ENCODE measurements around the gene PIEZO2. TPM values are rescaled to one million over a fixed set of nuclear protein-coding genes. Genes with fewer than 3 reads are reported as not detected.

Gene PIEZO2
- total and polyA plus RNA-seq, 2 donors (not counting 1 experiment from before 2014, with no cell fraction given), result not detected

DNA sequence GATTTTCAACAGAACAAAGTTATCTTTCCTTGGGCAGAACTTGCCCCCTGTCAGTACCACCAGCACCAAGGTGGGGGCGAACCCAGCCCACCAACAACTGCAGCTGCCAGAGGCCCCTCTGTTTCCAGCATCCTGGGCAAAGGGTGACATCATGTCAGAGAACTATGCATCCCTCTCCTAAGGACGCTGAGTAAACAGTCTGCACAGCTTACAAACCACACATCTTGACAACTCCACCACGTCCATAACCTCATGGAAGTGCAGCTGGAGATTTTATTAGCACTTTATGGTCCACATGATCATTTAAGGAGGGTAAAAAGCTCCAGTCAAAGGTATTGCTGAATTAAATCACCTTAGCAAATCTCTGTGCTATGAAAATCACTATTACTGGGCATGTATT lies 40.4 kb downstream of the PIEZO2 start:
- CTCF ChIA-PET, result no interaction called here

DNA sequence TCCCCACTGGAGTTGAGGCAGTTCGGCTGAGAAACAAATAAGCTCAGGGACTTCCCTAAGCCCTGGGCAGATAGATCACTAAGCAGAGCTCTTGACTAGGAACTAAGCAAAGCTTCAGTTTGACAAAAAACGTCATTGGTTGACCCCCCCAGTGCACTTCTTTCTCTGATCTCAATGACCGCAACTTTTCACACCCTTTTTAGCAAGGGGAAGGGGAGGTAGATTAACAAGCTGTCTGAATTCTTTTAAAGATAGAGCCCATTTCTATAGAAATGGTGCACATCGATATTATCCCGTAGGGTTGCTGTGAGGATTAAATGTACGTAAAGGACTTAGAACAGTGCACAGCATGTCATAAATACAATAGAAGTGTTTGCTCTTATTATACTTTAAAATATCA lies 42.5 kb downstream of the PIEZO2 start:
- no peak overlapping the region for H3K4me3 Mint-ChIP-seq
- H3K9me3 ChIP-seq (ENCODE audit: control extremely low read depth in 1 of 3, control insufficient read depth in 2 of 3, insufficient read depth in 1 of 3, low read length in 2 of 3), result peaks cover 0 to 12% (median 0%) of the 10 kb centered on the region in 3 donors
- no peak for TF ChIP-seq EZH2 (IDR thresholded peaks at IDR 0.05; ENCODE audit: borderline replicate concordance, insufficient read depth, low read depth, low read length, poor library complexity, severe bottlenecking)
- TF ChIP-seq, protein P1, sequence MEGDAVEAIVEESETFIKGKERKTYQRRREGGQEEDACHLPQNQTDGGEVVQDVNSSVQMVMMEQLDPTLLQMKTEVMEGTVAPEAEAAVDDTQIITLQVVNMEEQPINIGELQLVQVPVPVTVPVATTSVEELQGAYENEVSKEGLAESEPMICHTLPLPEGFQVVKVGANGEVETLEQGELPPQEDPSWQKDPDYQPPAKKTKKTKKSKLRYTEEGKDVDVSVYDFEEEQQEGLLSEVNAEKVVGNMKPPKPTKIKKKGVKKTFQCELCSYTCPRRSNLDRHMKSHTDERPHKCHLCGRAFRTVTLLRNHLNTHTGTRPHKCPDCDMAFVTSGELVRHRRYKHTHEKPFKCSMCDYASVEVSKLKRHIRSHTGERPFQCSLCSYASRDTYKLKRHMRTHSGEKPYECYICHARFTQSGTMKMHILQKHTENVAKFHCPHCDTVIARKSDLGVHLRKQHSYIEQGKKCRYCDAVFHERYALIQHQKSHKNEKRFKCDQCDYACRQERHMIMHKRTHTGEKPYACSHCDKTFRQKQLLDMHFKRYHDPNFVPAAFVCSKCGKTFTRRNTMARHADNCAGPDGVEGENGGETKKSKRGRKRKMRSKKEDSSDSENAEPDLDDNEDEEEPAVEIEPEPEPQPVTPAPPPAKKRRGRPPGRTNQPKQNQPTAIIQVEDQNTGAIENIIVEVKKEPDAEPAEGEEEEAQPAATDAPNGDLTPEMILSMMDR (IDR thresholded peaks at IDR 0.05), result no peak
- no peak overlapping the region for H3K4me3 ChIP-seq (ENCODE audit: control extremely low read depth in 1 of 5, extremely low read depth in 1 of 5, insufficient read depth in 1 of 5, low read depth in 2 of 5, low read length in 4 of 5)
- H3K79me2 ChIP-seq (ENCODE audit: control insufficient read depth, insufficient read depth, low read length), result no peaks in the 10 kb centered on the region
- no peaks in the 10 kb centered on the region for H3K4me1 Mint-ChIP-seq
- H3K4me1 ChIP-seq (ENCODE audit: control insufficient read depth in 2 of 2, insufficient read depth in 2 of 2, low read length in 2 of 2), result no peaks in the 10 kb centered on the region
- H3K27ac Mint-ChIP-seq, result no peak overlapping the region
- no peak overlapping the region for H3K9ac ChIP-seq (ENCODE audit: low read length)
- H3K27me3 Mint-ChIP-seq, result no peaks in the 10 kb centered on the region
- CTCF ChIA-PET, result no interaction called here
- no peak overlapping the region for H2AFZ ChIP-seq (ENCODE audit: insufficient read depth, low read depth, low read length, poor library complexity, severe bottlenecking)
- intact Hi-C loops (cut with micrococcal nuclease), result no loop called here
- no peak overlapping the region for H3K4me2 ChIP-seq (replicated peaks; ENCODE audit: low read depth, low read length, poor library complexity, severe bottlenecking)
- no peaks in the 10 kb centered on the region for H3K36me3 ChIP-seq (replicated peaks in 1 of 2; ENCODE audit: control extremely low read depth in 1 of 2, control insufficient read depth in 1 of 2, extremely low read depth in 1 of 2, insufficient read depth in 2 of 2, low read length in 1 of 2)
- POLR2A ChIA-PET, result no interaction called here
- H3K27ac ChIP-seq (ENCODE audit: low read length in 2 of 2), result no peak overlapping the region
- DNase-seq (no peak), ATAC-seq (ENCODE audit: low read depth) (no peak)
- no peaks in the 10 kb centered on the region for H4K20me1 ChIP-seq (ENCODE audit: control insufficient read depth, insufficient read depth, low read length, poor library complexity, severe bottlenecking)
- H3K27me3 ChIP-seq (replicated peaks in 1 of 4; ENCODE audit: control extremely low read depth in 1 of 4, control insufficient read depth in 3 of 4, insufficient read depth in 4 of 4, low read length in 3 of 4), result no peaks in the 10 kb centered on the region
- no peaks in the 10 kb centered on the region for H3K9me3 Mint-ChIP-seq (ENCODE audit: insufficient read depth)
- WGBS (ENCODE audit: insufficient coverage), result 75% methylated on average over 1 of the region's 6 CpGs

More for the DNA sequence above, 40.4 kb downstream of the PIEZO2 start:
- Histone ChIP-seq H4K20me1 (ENCODE audit: control insufficient read depth, insufficient read depth, low read length, poor library complexity, severe bottlenecking) (no peaks in the 10 kb centered on the region), H2AFZ (ENCODE audit: insufficient read depth, low read depth, low read length, poor library complexity, severe bottlenecking) (no peak overlapping the region), H3K9me3 (ENCODE audit: control extremely low read depth in 1 of 3, control insufficient read depth in 2 of 3, insufficient read depth in 1 of 3, low read length in 2 of 3) (peaks cover 0 to 6% (median 0%) of the 10 kb centered on the region in 3 donors), H3K27ac (ENCODE audit: low read length in 2 of 2) (no peak overlapping the region), H3K4me2 (replicated peaks; ENCODE audit: low read depth, low read length, poor library complexity, severe bottlenecking) (no peak overlapping the region), H3K4me1 (ENCODE audit: control insufficient read depth in 2 of 2, insufficient read depth in 2 of 2, low read length in 2 of 2) (no peaks in the 10 kb centered on the region), H3K36me3 (replicated peaks in 1 of 2; ENCODE audit: control extremely low read depth in 1 of 2, control insufficient read depth in 1 of 2, extremely low read depth in 1 of 2, insufficient read depth in 2 of 2, low read length in 1 of 2) (no peaks in the 10 kb centered on the region), H3K4me3 (ENCODE audit: control extremely low read depth in 1 of 5, extremely low read depth in 1 of 5, insufficient read depth in 1 of 5, low read depth in 2 of 5, low read length in 4 of 5) (no peak overlapping the region), H3K27me3 (replicated peaks in 1 of 4; ENCODE audit: control extremely low read depth in 1 of 4, control insufficient read depth in 3 of 4, insufficient read depth in 4 of 4, low read length in 3 of 4) (no peaks in the 10 kb centered on the region), H3K79me2 (ENCODE audit: control insufficient read depth, insufficient read depth, low read length) (no peaks in the 10 kb centered on the region), H3K9ac (ENCODE audit: low read length) (no peak overlapping the region)
- no peaks in the 10 kb centered on the region for H3K27me3 Mint-ChIP-seq
- no peaks in the 10 kb centered on the region for H3K4me1 Mint-ChIP-seq
- POLR2A ChIA-PET, result no interaction called here
- ATAC-seq (ENCODE audit: low read depth) (no peak), DNase-seq (no peak)
- TF ChIP-seq, protein P1 (IDR thresholded peaks at IDR 0.05), result no peak
- no peak overlapping the region for H3K27ac Mint-ChIP-seq
- H3K4me3 Mint-ChIP-seq, result no peak overlapping the region
- intact Hi-C loops (cut with micrococcal nuclease), result no loop called here
- 56% methylated on average over 1 of the region's 3 CpGs for WGBS (ENCODE audit: insufficient coverage)
- no peaks in the 10 kb centered on the region for H3K9me3 Mint-ChIP-seq (ENCODE audit: insufficient read depth)

Data from B cell (primary cell).